ENCODE measurements around the gene PRRT1B.

The PRRT1B gene

GRCh38 chr9:131516100-131516499 lies 29.2 kb upstream of the PRRT1B start:
- H3K9me3 ChIP-seq (ENCODE audit: insufficient read depth, low read length) = peaks cover 8% of the 10 kb centered on the region; the same call in 1 of the 2 replicates
- H3K4me1 ChIP-seq (ENCODE audit: insufficient read depth, insufficient read length) = no peaks in the 10 kb centered on the region
- no peak overlapping the region for H3K4me3 ChIP-seq (ENCODE audit: insufficient read length, low read depth)
- H3K9ac ChIP-seq (ENCODE audit: insufficient read length, low read depth) = no peak overlapping the region
- no peaks in the 10 kb centered on the region for H3K27me3 ChIP-seq (ENCODE audit: insufficient read depth, insufficient read length)
- TF ChIP-seq ZNF274 (IDR thresholded peaks at IDR 0.05; ENCODE audit: low read depth, low read length) = no peak
- TF ChIP-seq SUZ12 (IDR thresholded peaks at IDR 0.05; ENCODE audit: extremely low read depth, insufficient read depth, insufficient read length) = no peak
- peaks cover 96% of the 10 kb centered on the region for H3K36me3 ChIP-seq (ENCODE audit: insufficient read depth, insufficient read length, low read length)
- no peak for DNase-seq (ENCODE audit: low read depth, low spot score)

- Histone ChIP-seq H3K36me3 (ENCODE audit: insufficient read depth, insufficient read length, low read length) (peaks cover 96% of the 10 kb centered on the region), H3K9me3 (ENCODE audit: insufficient read depth, low read length) (peaks cover 8% of the 10 kb centered on the region; the same call in 1 of the 2 replicates), H3K4me1 (ENCODE audit: insufficient read depth, insufficient read length) (no peaks in the 10 kb centered on the region), H3K27me3 (ENCODE audit: insufficient read depth, insufficient read length) (no peaks in the 10 kb centered on the region), H3K9ac (ENCODE audit: insufficient read length, low read depth) (no peak overlapping the region), H3K4me3 (ENCODE audit: insufficient read length, low read depth) (no peak overlapping the region)
- TF ChIP-seq SUZ12 (IDR thresholded peaks at IDR 0.05; ENCODE audit: extremely low read depth, insufficient read depth, insufficient read length) = no peak
- no peak for DNase-seq (ENCODE audit: low read depth, low spot score)
Measured at GRCh38 chr9:131516930-131517329, 28.4 kb upstream of the PRRT1B start.

GRCh38 chr9:131517761-131518190 lies 27.5 kb upstream of the PRRT1B start:
- Histone ChIP-seq H3K36me3 (ENCODE audit: insufficient read depth, insufficient read length, low read length) (peaks cover 98% of the 10 kb centered on the region), H3K27me3 (ENCODE audit: insufficient read depth, insufficient read length) (no peaks in the 10 kb centered on the region), H3K9me3 (ENCODE audit: insufficient read depth, low read length) (peaks cover 8% of the 10 kb centered on the region; the same call in 1 of the 2 replicates), H3K4me3 (ENCODE audit: insufficient read length, low read depth) (no peak overlapping the region), H3K9ac (ENCODE audit: insufficient read length, low read depth) (no peak overlapping the region), H3K4me1 (ENCODE audit: insufficient read depth, insufficient read length) (no peaks in the 10 kb centered on the region)
- no peak for DNase-seq (ENCODE audit: low read depth, low spot score)
- TF ChIP-seq SUZ12 (IDR thresholded peaks at IDR 0.05; ENCODE audit: extremely low read depth, insufficient read depth, insufficient read length) = no peak
- no peak for TF ChIP-seq ZNF274 (IDR thresholded peaks at IDR 0.05; ENCODE audit: low read depth, low read length)
- TF ChIP-seq YY1 (IDR thresholded peaks at IDR 0.05; ENCODE audit: insufficient read depth, insufficient read length) = no peak

- H3K9ac ChIP-seq (ENCODE audit: insufficient read length, low read depth) = no peak overlapping the region
- no peaks in the 10 kb centered on the region for H3K4me1 ChIP-seq (ENCODE audit: insufficient read depth, insufficient read length)
- TF ChIP-seq ZNF274 (IDR thresholded peaks at IDR 0.05; ENCODE audit: low read depth, low read length) (no peak), SUZ12 (IDR thresholded peaks at IDR 0.05; ENCODE audit: extremely low read depth, insufficient read depth, insufficient read length) (no peak), YY1 (IDR thresholded peaks at IDR 0.05; ENCODE audit: insufficient read depth, insufficient read length) (no peak)
- DNase-seq (ENCODE audit: low read depth, low spot score) = no peak
- no peaks in the 10 kb centered on the region for H3K27me3 ChIP-seq (ENCODE audit: insufficient read depth, insufficient read length)
- H3K9me3 ChIP-seq (ENCODE audit: insufficient read depth, low read length) = peaks cover 8% of the 10 kb centered on the region; the same call in 1 of the 2 replicates
- H3K36me3 ChIP-seq (ENCODE audit: insufficient read depth, insufficient read length, low read length) = peaks cover 98% of the 10 kb centered on the region
- H3K4me3 ChIP-seq (ENCODE audit: insufficient read length, low read depth) = no peak overlapping the region
Measured at GRCh38 chr9:131518553-131518952, 26.8 kb upstream of the PRRT1B start.

- peaks cover 5% of the 10 kb centered on the region for H3K4me1 ChIP-seq (ENCODE audit: insufficient read depth, insufficient read length)
- peaks cover 99% of the 10 kb centered on the region for H3K36me3 ChIP-seq (ENCODE audit: insufficient read depth, insufficient read length, low read length)
- no peak for TF ChIP-seq ZNF274 (IDR thresholded peaks at IDR 0.05; ENCODE audit: low read depth, low read length)
- TF ChIP-seq YY1 (IDR thresholded peaks at IDR 0.05; ENCODE audit: insufficient read depth, insufficient read length) = no peak
- no peak for TF ChIP-seq SUZ12 (IDR thresholded peaks at IDR 0.05; ENCODE audit: extremely low read depth, insufficient read depth, insufficient read length)
- peaks cover 7% of the 10 kb centered on the region; the same call in 1 of the 2 replicates for H3K9me3 ChIP-seq (ENCODE audit: insufficient read depth, low read length)
- DNase-seq (ENCODE audit: low read depth, low spot score) = no peak
- no peaks in the 10 kb centered on the region for H3K27me3 ChIP-seq (ENCODE audit: insufficient read depth, insufficient read length)
- no peak overlapping the region for H3K4me3 ChIP-seq (ENCODE audit: insufficient read length, low read depth)
- H3K9ac ChIP-seq (ENCODE audit: insufficient read length, low read depth) = no peak overlapping the region
Measured at GRCh38 chr9:131520503-131520902, 24.8 kb upstream of the PRRT1B start.

GRCh38 chr9:131521203-131521602 lies 24.1 kb upstream of the PRRT1B start:
- 0 out of 2 replicates have a peak, but pooled peaks cover under 1% of the 10 kb centered on the region for H3K9me3 ChIP-seq (ENCODE audit: insufficient read depth, low read length)
- TF ChIP-seq ZNF274 (IDR thresholded peaks at IDR 0.05; ENCODE audit: low read depth, low read length) (no peak), YY1 (IDR thresholded peaks at IDR 0.05; ENCODE audit: insufficient read depth, insufficient read length) (no peak), SUZ12 (IDR thresholded peaks at IDR 0.05; ENCODE audit: extremely low read depth, insufficient read depth, insufficient read length) (no peak)
- no peaks in the 10 kb centered on the region for H3K27me3 ChIP-seq (ENCODE audit: insufficient read depth, insufficient read length)
- peaks cover 99% of the 10 kb centered on the region for H3K36me3 ChIP-seq (ENCODE audit: insufficient read depth, insufficient read length, low read length)
- H3K4me1 ChIP-seq (ENCODE audit: insufficient read depth, insufficient read length) = peaks cover 5% of the 10 kb centered on the region
- DNase-seq (ENCODE audit: low read depth, low spot score) = no peak
- no peak overlapping the region for H3K9ac ChIP-seq (ENCODE audit: insufficient read length, low read depth)
- no peak overlapping the region for H3K4me3 ChIP-seq (ENCODE audit: insufficient read length, low read depth)

GRCh38 chr9:131521822-131522221 lies 23.5 kb upstream of the PRRT1B start:
- Histone ChIP-seq H3K4me1 (ENCODE audit: insufficient read depth, insufficient read length) (peaks cover 5% of the 10 kb centered on the region), H3K9ac (ENCODE audit: insufficient read length, low read depth) (no peak overlapping the region), H3K27me3 (ENCODE audit: insufficient read depth, insufficient read length) (no peaks in the 10 kb centered on the region), H3K9me3 (ENCODE audit: insufficient read depth, low read length) (no peaks in the 10 kb centered on the region), H3K4me3 (ENCODE audit: insufficient read length, low read depth) (no peak overlapping the region), H3K36me3 (ENCODE audit: insufficient read depth, insufficient read length, low read length) (peaks cover 99% of the 10 kb centered on the region)
- DNase-seq (ENCODE audit: low read depth, low spot score) = no peak
- no peak for TF ChIP-seq YY1 (IDR thresholded peaks at IDR 0.05; ENCODE audit: insufficient read depth, insufficient read length)
